ENCODE measurements around the gene OGFOD2. TPM values are rescaled to one million over a fixed set of nuclear protein-coding genes. Genes with fewer than 3 reads are reported as not detected.

Gene OGFOD2
- 36.9 TPM for polyA plus RNA-seq (2012; ENCODE audit: insufficient read length, low read depth)

DNA sequence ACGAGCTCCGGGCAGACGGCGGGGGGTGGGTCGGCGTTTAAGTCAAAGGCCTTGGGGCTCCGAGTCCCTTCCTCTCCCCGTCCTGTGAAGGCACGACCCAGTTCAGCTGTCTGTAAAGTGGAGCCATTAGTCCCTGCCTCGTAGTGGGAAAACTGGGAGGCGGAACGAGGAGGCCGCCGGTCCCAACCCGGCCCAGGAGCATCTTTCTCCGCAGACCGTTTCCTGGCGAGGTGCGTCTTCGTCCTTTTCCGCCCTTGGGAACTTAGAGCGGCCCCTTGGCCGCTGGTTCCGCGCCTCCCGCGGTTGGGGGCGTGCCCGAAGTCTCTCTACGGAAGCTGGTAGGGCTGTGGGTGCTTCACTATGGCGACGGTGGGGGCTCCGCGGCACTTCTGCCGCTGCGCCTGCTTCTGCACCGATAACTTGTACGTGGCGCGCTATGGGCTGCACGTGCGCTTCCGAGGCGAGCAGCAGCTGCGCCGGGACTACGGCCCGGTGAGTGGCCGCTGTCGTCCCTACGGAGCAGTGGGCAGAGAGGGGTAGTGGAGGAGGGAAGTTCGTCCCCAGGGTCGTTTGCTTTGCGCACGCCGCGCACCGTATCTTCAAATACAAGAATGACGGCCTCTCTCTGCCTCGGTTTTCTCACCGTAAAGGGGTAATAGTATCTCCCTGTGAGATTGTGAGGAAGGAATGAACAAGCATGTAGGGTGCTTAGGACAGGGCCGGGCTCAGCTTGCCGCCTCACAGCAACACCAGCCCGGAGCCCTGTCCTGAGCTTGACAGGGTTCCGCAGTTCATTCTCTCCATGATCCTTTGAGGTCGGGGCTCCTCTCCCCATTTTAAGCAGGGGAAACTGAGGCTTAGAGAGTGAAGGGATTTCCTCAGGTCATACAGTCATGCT is at the start of gene OGFOD2:
Gene OGFOD2, plus strand, starts transcription at position 353 of the 898 bp plus-strand sequence. Its CDS starts 8 bp downstream, at position 361.
- TF ChIP-seq SIN3A (IDR thresholded peaks at IDR 0.05; ENCODE audit: borderline replicate concordance, insufficient read depth, low read length) (no peak), POLR2AphosphoS5 (IDR thresholded peaks at IDR 0.05; ENCODE audit: low read depth, low read length) (peak; percentile 65; the same call in 1 of the 2 replicates), TAF1 (IDR thresholded peaks at IDR 0.05; ENCODE audit: borderline replicate concordance, insufficient read depth, low read length) (no peak; the same call in 1 of the 2 replicates)
- TF ChIP-seq, protein P1, sequence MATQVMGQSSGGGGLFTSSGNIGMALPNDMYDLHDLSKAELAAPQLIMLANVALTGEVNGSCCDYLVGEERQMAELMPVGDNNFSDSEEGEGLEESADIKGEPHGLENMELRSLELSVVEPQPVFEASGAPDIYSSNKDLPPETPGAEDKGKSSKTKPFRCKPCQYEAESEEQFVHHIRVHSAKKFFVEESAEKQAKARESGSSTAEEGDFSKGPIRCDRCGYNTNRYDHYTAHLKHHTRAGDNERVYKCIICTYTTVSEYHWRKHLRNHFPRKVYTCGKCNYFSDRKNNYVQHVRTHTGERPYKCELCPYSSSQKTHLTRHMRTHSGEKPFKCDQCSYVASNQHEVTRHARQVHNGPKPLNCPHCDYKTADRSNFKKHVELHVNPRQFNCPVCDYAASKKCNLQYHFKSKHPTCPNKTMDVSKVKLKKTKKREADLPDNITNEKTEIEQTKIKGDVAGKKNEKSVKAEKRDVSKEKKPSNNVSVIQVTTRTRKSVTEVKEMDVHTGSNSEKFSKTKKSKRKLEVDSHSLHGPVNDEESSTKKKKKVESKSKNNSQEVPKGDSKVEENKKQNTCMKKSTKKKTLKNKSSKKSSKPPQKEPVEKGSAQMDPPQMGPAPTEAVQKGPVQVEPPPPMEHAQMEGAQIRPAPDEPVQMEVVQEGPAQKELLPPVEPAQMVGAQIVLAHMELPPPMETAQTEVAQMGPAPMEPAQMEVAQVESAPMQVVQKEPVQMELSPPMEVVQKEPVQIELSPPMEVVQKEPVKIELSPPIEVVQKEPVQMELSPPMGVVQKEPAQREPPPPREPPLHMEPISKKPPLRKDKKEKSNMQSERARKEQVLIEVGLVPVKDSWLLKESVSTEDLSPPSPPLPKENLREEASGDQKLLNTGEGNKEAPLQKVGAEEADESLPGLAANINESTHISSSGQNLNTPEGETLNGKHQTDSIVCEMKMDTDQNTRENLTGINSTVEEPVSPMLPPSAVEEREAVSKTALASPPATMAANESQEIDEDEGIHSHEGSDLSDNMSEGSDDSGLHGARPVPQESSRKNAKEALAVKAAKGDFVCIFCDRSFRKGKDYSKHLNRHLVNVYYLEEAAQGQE (IDR thresholded peaks at IDR 0.05; ENCODE audit: insufficient read depth in 1 of 2, low read depth in 2 of 2, low read length in 2 of 2): 0 out of 4 replicates have a peak, but pooled peaks of 1 of the 2 experiments have one; percentile 10

DNA sequence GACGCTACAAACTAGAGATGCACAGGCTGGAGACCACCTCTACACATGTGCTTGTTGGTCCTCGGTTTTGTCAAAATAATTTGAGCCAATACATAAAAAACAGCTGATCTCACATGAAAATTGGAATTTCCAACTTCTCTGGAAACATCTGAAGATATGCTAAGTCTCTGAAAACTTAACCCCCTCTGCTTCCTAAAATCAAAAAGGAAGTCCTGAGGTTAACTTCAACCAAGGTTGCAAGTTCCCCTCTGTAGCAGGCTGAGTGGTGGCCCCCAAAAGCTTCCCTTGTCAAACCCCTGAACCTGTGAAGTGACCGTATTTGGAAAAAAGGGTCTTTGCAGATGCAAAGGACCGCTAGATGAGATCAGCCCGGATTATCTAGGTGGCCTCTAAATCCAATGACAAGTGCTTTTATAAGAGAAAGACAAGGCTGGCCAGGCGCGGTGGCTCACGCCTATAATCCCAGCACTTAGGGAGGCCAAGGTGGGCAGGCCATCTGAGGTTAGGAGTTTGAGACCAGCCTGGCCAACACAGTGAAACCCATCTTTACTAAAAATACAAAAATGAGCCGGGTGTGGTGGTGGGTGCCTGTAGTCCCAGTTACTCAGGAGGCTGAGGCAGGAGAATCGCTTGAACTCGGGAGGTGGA is 47.2 kb upstream of the OGFOD2 start:
- TF ChIP-seq TAF1 (IDR thresholded peaks at IDR 0.05; ENCODE audit: borderline replicate concordance, insufficient read depth, low read length) (no peak), FOXP2 (optimal IDR thresholded peaks at IDR 0.05; ENCODE audit: borderline replicate concordance, extremely low read depth, extremely low read length, insufficient read depth) (no peak), SIN3A (IDR thresholded peaks at IDR 0.05; ENCODE audit: borderline replicate concordance, insufficient read depth, low read length) (no peak), POLR2AphosphoS5 (IDR thresholded peaks at IDR 0.05; ENCODE audit: low read depth, low read length) (no peak)
- TF ChIP-seq, protein P1 (IDR thresholded peaks at IDR 0.05; ENCODE audit: insufficient read depth in 1 of 2, low read depth in 2 of 2, low read length in 2 of 2): no peak

DNA sequence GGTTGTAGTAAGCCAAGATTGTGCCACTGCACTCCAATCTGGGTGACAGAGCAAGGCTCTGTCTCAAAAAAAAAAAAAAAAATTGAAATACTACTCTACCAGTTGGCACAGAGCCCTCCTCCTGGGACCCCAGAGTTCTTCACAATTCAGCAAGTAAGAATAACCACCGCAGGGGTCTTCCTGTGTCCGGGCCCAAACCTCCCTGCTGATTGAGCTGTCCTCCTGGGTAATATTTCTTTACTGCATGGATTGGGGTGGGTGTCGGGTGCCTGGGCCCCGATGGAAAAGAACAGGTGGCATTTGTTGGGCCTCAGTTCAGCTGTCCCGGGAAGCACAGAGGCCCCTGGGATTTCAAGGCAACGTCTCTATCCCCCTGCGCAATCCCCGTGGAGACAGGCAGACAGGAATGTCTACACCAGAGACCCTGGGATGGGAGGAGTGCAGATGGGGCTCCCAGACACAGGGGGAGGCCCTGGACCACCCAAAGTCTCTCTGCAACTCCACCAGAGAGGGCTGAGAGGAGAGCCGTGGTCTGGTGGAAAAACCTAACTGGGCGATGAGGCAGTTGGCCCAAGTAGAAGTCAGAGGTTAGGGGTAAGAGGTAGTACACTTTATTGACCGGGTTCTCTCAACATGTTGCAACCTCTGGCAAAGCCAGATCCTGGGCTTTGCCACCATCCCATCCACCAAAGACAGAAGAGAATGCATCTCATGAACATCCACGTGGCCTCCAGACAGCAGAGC is 46.5 kb upstream of the OGFOD2 start:
- TF ChIP-seq FOXP2 (optimal IDR thresholded peaks at IDR 0.05; ENCODE audit: borderline replicate concordance, extremely low read depth, extremely low read length, insufficient read depth) (no peak), POLR2AphosphoS5 (IDR thresholded peaks at IDR 0.05; ENCODE audit: low read depth, low read length) (no peak), SIN3A (IDR thresholded peaks at IDR 0.05; ENCODE audit: borderline replicate concordance, insufficient read depth, low read length) (no peak), TAF1 (IDR thresholded peaks at IDR 0.05; ENCODE audit: borderline replicate concordance, insufficient read depth, low read length) (no peak)
- TF ChIP-seq, protein P1 (IDR thresholded peaks at IDR 0.05; ENCODE audit: insufficient read depth in 1 of 2, low read depth in 2 of 2, low read length in 2 of 2): no peak

DNA sequence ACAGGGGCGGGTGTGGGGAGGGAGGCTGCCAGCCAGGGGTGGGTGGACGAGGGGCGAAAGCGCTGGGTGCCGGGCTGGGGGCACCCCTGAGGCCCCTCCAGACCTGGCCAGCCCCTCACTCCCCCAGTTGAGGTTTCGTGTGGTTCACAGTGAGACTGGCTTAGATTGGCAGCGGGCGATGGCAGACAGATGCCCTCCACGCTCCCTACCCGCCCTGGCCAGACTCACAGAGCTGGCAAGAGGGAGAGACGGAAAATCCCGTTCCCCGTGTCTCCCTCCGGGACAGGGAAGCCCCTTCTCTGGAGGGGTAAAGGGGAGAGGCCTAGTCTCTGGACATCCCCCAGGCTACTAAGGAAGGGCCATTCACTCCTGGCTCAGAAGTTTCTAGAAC is 45.9 kb upstream of the OGFOD2 start:
- TF ChIP-seq, protein P1 (IDR thresholded peaks at IDR 0.05; ENCODE audit: insufficient read depth in 1 of 2, low read depth in 2 of 2, low read length in 2 of 2): no peak
- TF ChIP-seq SIN3A (IDR thresholded peaks at IDR 0.05; ENCODE audit: borderline replicate concordance, insufficient read depth, low read length) (no peak), TAF1 (IDR thresholded peaks at IDR 0.05; ENCODE audit: borderline replicate concordance, insufficient read depth, low read length) (no peak)

Data from PFSK-1 (cell line).